Activated CD8-positive, alpha-beta memory T cell treated with anti-CD3 and anti-CD28 coated beads for 36 hours (primary cell): ENCODE results near the gene HSD3B7. TPM values are rescaled to one million over a fixed set of nuclear protein-coding genes. Genes with fewer than 3 reads are reported as not detected.

Source experiments
- CTCF ChIA-PET: fragments of 350-600 bp; sonication (Branson Sonifier 250); formaldehyde crosslinking; loops from one replicate; lab custom pipeline; 2021; ENCODE audit warnings: antibody characterized with exemption; lab: Charles Lee
- POLR2A ChIA-PET: fragments of 350-600 bp; sonication (Branson Sonifier 250); formaldehyde crosslinking; loops from one replicate; lab custom pipeline; 2021; ENCODE audit warnings: antibody characterized with exemption; lab: Charles Lee
- total RNA-seq, 2 experiments: library from RNA; stranded (reverse); gene quantifications; one replicate each; pipeline ENCODE4 v1.2.3, GENCODE V29; 2021

The HSD3B7 gene
- total RNA-seq, 2 experiments from 2014 or later = 1.8 to 1.9 TPM

- CTCF ChIA-PET = interaction anchor here (1.0 kb wide), 1 partner anchor 48 kb away, joined by 3 read pairs; the partner anchor contains the start of gene HSD3B7
- POLR2A ChIA-PET = interaction anchor here (0.5 to 1.5 kb wide), 4 partner anchors 84 to 427 kb away, joined by 3 to 4 read pairs (median 3); partner anchors contain the start of genes ARMC5 and KAT8
Measured at GRCh38 chr16:31032736-31033708, 48.0 kb downstream of the HSD3B7 start, which contains the start of gene STX4. Gene STX4, plus strand, starts transcription at chr16:31033558. Its CDS starts 248 bp downstream, at chr16:31033806.

- ChIA-PET CTCF (interaction anchor here (0.9 to 1.0 kb wide), 2 partner anchors 49 to 80 kb away, joined by 3 read pairs; partner anchors contain the start of gene HSD3B7), POLR2A (interaction anchor here (0.6 to 1.5 kb wide), 5 partner anchors 61 to 426 kb away, joined by 3 to 4 read pairs (median 3); partner anchors contain the start of genes ARMC5, KAT8 and VKORC1)
Measured at GRCh38 chr16:31033709-31034492, 48.9 kb downstream of the HSD3B7 start.

- POLR2A ChIA-PET = no interaction called here
- CTCF ChIA-PET = interaction anchor here (0.6 to 1.8 kb wide), 3 partner anchors 52 to 105 kb away, joined by 3 to 4 read pairs (median 4); partner anchors contain the start of gene HSD3B7
Measured at GRCh38 chr16:31036691-31037090, 51.7 kb downstream of the HSD3B7 start.

Other genes starting within 250 kb of the HSD3B7 start
- gene PHKG2, start 236.8 kb upstream of the HSD3B7 start, total RNA-seq = 10 to 100 TPM; 34.5 to 34.7 TPM
- 1 to 10 TPM; 5.3 to 6.3 TPM for gene CFAP119, start 223.1 kb upstream of the HSD3B7 start, total RNA-seq
- gene RNF40, start 222.9 kb upstream of the HSD3B7 start, total RNA-seq = 100 to 1,000 TPM; 125 to 129 TPM
- 1 to 10 TPM; 5.4 to 5.5 TPM for gene ZNF629, start 198.0 kb upstream of the HSD3B7 start, total RNA-seq
- gene BCL7C, start 91.1 kb upstream of the HSD3B7 start, total RNA-seq = 10 to 100 TPM; 27.8 to 29.8 TPM
- under 1 TPM; 0.13 to 0.21 TPM for gene CTF1, start 88.6 kb upstream of the HSD3B7 start, total RNA-seq
- gene FBXL19, start 61.6 kb upstream of the HSD3B7 start, total RNA-seq = 10 to 100 TPM; 29.9 to 30.1 TPM
- gene ORAI3, start 36.1 kb upstream of the HSD3B7 start, total RNA-seq = 1 to 10 TPM; 7.9 to 8.4 TPM
- 10 to 100 TPM; 26.9 to 27.3 TPM for gene SETD1A, start 27.5 kb upstream of the HSD3B7 start, total RNA-seq
- gene STX1B, start 25.4 kb downstream of the HSD3B7 start, total RNA-seq = under 1 TPM; 0.15 to 0.34 TPM
- 10 to 100 TPM; 40.0 to 41.2 TPM for gene STX4, start 48.4 kb downstream of the HSD3B7 start, total RNA-seq
- 10 to 100 TPM; 16.8 to 17.2 TPM for gene ZNF668, start 89.0 kb downstream of the HSD3B7 start, total RNA-seq
- gene ZNF646, start 89.2 kb downstream of the HSD3B7 start, total RNA-seq = 10 to 100 TPM; 19.8 to 20.3 TPM
- gene PRSS53, start 103.7 kb downstream of the HSD3B7 start, total RNA-seq = 1 to 10 TPM; 3.5 to 3.8 TPM
- 10 to 100 TPM; 72.7 to 81.6 TPM for gene VKORC1, start 109.6 kb downstream of the HSD3B7 start, total RNA-seq
- 10 to 100 TPM; 49.5 to 49.7 TPM for gene BCKDK, start 123.2 kb downstream of the HSD3B7 start, total RNA-seq
- 10 to 100 TPM; 53.1 to 54.8 TPM for gene KAT8, start 132.5 kb downstream of the HSD3B7 start, total RNA-seq
- gene PRSS8, start 150.5 kb downstream of the HSD3B7 start, total RNA-seq = not detected
- gene PRSS36, start 164.9 kb downstream of the HSD3B7 start, total RNA-seq = under 1 TPM; 0.23 to 0.31 TPM
- gene FUS, start 194.9 kb downstream of the HSD3B7 start, total RNA-seq = 100 to 1,000 TPM; 678 to 692 TPM
- 1 to 10 TPM; 5.2 to 6.9 TPM for gene PYCARD, start 217.6 kb downstream of the HSD3B7 start, total RNA-seq
- gene TRIM72, start 228.9 kb downstream of the HSD3B7 start, total RNA-seq = not detected
- gene PYDC1, start 231.9 kb downstream of the HSD3B7 start, total RNA-seq = not detected